ENCODE data around the gene HSD17B13. TPM values are rescaled to one million over a fixed set of nuclear protein-coding genes. Genes with fewer than 3 reads are reported as not detected.
A peak's percentile ranks its signal among the peaks of the same experiment; 100 is the strongest.
"Not testable (repeated sequence)": the region's sequence is repeated elsewhere in the genome, so short reads cannot be mapped to it uniquely, and the experiment has no call there.

The HSD17B13 gene
- total and polyA plus RNA-seq, 4 donors, result 0.05 to 1.1 (median 0.35) TPM

- H3K9me3 ChIP-seq (ENCODE audit: control insufficient read depth, low read length), result no peaks in the 10 kb centered on the region
- H3K27ac ChIP-seq (ENCODE audit: low read depth in 1 of 2, low read length in 2 of 2), result no peak overlapping the region
- H3K4me3 ChIP-seq (ENCODE audit: low read length in 2 of 2), result no peak overlapping the region
- H3K36me3 ChIP-seq (ENCODE audit: control insufficient read depth in 1 of 2, insufficient read depth in 2 of 2, low read length in 1 of 2), result no peaks in the 10 kb centered on the region
- no peaks in the 10 kb centered on the region for H3K4me1 ChIP-seq (ENCODE audit: control insufficient read depth in 1 of 2, insufficient read depth in 2 of 2, low read length in 2 of 2)
- WGBS, 2 donors, result 52 to 58% methylated on average over 4 of the region's 4 CpGs
- intact Hi-C loops (cut with DNase I), result no loop called here
- DNase-seq, result no peak
- no peaks in the 10 kb centered on the region for H3K27me3 ChIP-seq (ENCODE audit: control insufficient read depth in 1 of 2, insufficient read depth in 2 of 2, low read length in 1 of 2)
- ATAC-seq (ENCODE audit: low FRiP score), result no peak
These were observed 11.9 kb downstream of the HSD17B13 start for GRCh38 chr4:87310691-87311335.

- DNase-seq (no peak), ATAC-seq (ENCODE audit: low FRiP score) (peak; percentile 79)
- no peaks in the 10 kb centered on the region for H3K27me3 ChIP-seq (ENCODE audit: control insufficient read depth in 1 of 2, insufficient read depth in 2 of 2, low read length in 1 of 2)
- no peak overlapping the region for H3K4me3 ChIP-seq (ENCODE audit: low read length in 2 of 2)
- intact Hi-C loops (cut with DNase I), result no loop called here
- H3K9me3 ChIP-seq (ENCODE audit: control insufficient read depth, low read length), result no peaks in the 10 kb centered on the region
- H3K4me1 ChIP-seq (ENCODE audit: control insufficient read depth in 1 of 2, insufficient read depth in 2 of 2, low read length in 2 of 2), result no peaks in the 10 kb centered on the region
- H3K36me3 ChIP-seq (ENCODE audit: control insufficient read depth in 1 of 2, insufficient read depth in 2 of 2, low read length in 1 of 2), result no peaks in the 10 kb centered on the region
- H3K27ac ChIP-seq (ENCODE audit: low read depth in 1 of 2, low read length in 2 of 2), result peak overlapping the region in 1 of 2 donors; percentile 59
- 49 to 73% methylated on average over 2 of the region's 2 CpGs for WGBS, 2 donors
These were observed 13.1 kb downstream of the HSD17B13 start for GRCh38 chr4:87309625-87310024.

- DNase-seq (no peak), ATAC-seq (ENCODE audit: low FRiP score) (no peak)
- Histone ChIP-seq H3K36me3 (ENCODE audit: control insufficient read depth in 1 of 2, insufficient read depth in 2 of 2, low read length in 1 of 2) (no peaks in the 10 kb centered on the region), H3K27ac (ENCODE audit: low read depth in 1 of 2, low read length in 2 of 2) (no peak overlapping the region), H3K4me1 (ENCODE audit: control insufficient read depth in 1 of 2, insufficient read depth in 2 of 2, low read length in 2 of 2) (no peaks in the 10 kb centered on the region), H3K4me3 (ENCODE audit: low read length in 2 of 2) (no peak overlapping the region), H3K27me3 (ENCODE audit: control insufficient read depth in 1 of 2, insufficient read depth in 2 of 2, low read length in 1 of 2) (no peaks in the 10 kb centered on the region), H3K9me3 (ENCODE audit: control insufficient read depth, low read length) (no peaks in the 10 kb centered on the region)
- intact Hi-C loops (cut with DNase I), result no loop called here
- 94 to 97% methylated on average over 1 of the region's 1 CpG for WGBS, 2 donors
These were observed 16.6 kb downstream of the HSD17B13 start for GRCh38 chr4:87306056-87306455.

- 56 to 74% methylated on average over 7 of the region's 7 CpGs for WGBS, 2 donors
- DNase-seq, result no peak
- Histone ChIP-seq H3K4me1 (ENCODE audit: control insufficient read depth in 1 of 2, insufficient read depth in 2 of 2, low read length in 2 of 2) (no peaks in the 10 kb centered on the region), H3K27ac (ENCODE audit: low read depth in 1 of 2, low read length in 2 of 2) (no peak overlapping the region), H3K36me3 (ENCODE audit: control insufficient read depth in 1 of 2, insufficient read depth in 2 of 2, low read length in 1 of 2) (no peaks in the 10 kb centered on the region), H3K27me3 (ENCODE audit: control insufficient read depth in 1 of 2, insufficient read depth in 2 of 2, low read length in 1 of 2) (no peaks in the 10 kb centered on the region), H3K4me3 (ENCODE audit: low read length in 2 of 2) (no peak overlapping the region), H3K9me3 (ENCODE audit: control insufficient read depth, low read length) (no peaks in the 10 kb centered on the region)
- intact Hi-C loops (cut with DNase I), result no loop called here
- no peak for ATAC-seq (ENCODE audit: low FRiP score)
These were observed 17.1 kb downstream of the HSD17B13 start for GRCh38 chr4:87305562-87305961.

- intact Hi-C loops (cut with DNase I), result no loop called here
- H3K4me1 ChIP-seq (ENCODE audit: control insufficient read depth in 1 of 2, insufficient read depth in 2 of 2, low read length in 2 of 2), result no peaks in the 10 kb centered on the region
- H3K36me3 ChIP-seq (ENCODE audit: control insufficient read depth in 1 of 2, insufficient read depth in 2 of 2, low read length in 1 of 2), result no peaks in the 10 kb centered on the region
- DNase-seq (no peak), ATAC-seq (ENCODE audit: low FRiP score) (no peak)
- H3K27ac ChIP-seq (ENCODE audit: low read depth in 1 of 2, low read length in 2 of 2), result no peak overlapping the region
- peak overlapping the region in 1 of 2 donors; percentile 26 for H3K4me3 ChIP-seq (ENCODE audit: low read length in 2 of 2)
- no peaks in the 10 kb centered on the region for H3K9me3 ChIP-seq (ENCODE audit: control insufficient read depth, low read length)
- no peaks in the 10 kb centered on the region for H3K27me3 ChIP-seq (ENCODE audit: control insufficient read depth in 1 of 2, insufficient read depth in 2 of 2, low read length in 1 of 2)
- WGBS, 2 donors, result 41 to 49% methylated on average over 10 of the region's 10 CpGs
These were observed 17.8 kb downstream of the HSD17B13 start for GRCh38 chr4:87304745-87305432.

- ATAC-seq (ENCODE audit: low FRiP score) (no peak), DNase-seq (no peak)
- Histone ChIP-seq H3K27me3 (ENCODE audit: control insufficient read depth in 1 of 2, insufficient read depth in 2 of 2, low read length in 1 of 2) (no peaks in the 10 kb centered on the region), H3K4me1 (ENCODE audit: control insufficient read depth in 1 of 2, insufficient read depth in 2 of 2, low read length in 2 of 2) (no peaks in the 10 kb centered on the region), H3K9me3 (ENCODE audit: control insufficient read depth, low read length) (no peaks in the 10 kb centered on the region), H3K4me3 (ENCODE audit: low read length in 2 of 2) (no peak overlapping the region), H3K27ac (ENCODE audit: low read depth in 1 of 2, low read length in 2 of 2) (no peak overlapping the region), H3K36me3 (ENCODE audit: control insufficient read depth in 1 of 2, insufficient read depth in 2 of 2, low read length in 1 of 2) (no peaks in the 10 kb centered on the region)
- intact Hi-C loops (cut with DNase I), result no loop called here
- 75 to 77% methylated on average over 4 of the region's 4 CpGs for WGBS, 2 donors
These were observed 22.8 kb downstream of the HSD17B13 start for GRCh38 chr4:87299898-87300297.

GRCh38 chr4:87298362-87298761, 24.3 kb downstream of the HSD17B13 start:
- H3K4me1 ChIP-seq (ENCODE audit: control insufficient read depth in 1 of 2, insufficient read depth in 2 of 2, low read length in 2 of 2), result no peaks in the 10 kb centered on the region
- H3K27me3 ChIP-seq (ENCODE audit: control insufficient read depth in 1 of 2, insufficient read depth in 2 of 2, low read length in 1 of 2), result no peaks in the 10 kb centered on the region
- WGBS, 2 donors, result 62 to 63% methylated on average over 2 of the region's 2 CpGs
- H3K9me3 ChIP-seq (ENCODE audit: control insufficient read depth, low read length), result no peaks in the 10 kb centered on the region
- DNase-seq (no peak), ATAC-seq (ENCODE audit: low FRiP score) (no peak)
- intact Hi-C loops (cut with DNase I), result no loop called here
- no peak overlapping the region for H3K4me3 ChIP-seq (ENCODE audit: low read length in 2 of 2)
- no peaks in the 10 kb centered on the region for H3K36me3 ChIP-seq (ENCODE audit: control insufficient read depth in 1 of 2, insufficient read depth in 2 of 2, low read length in 1 of 2)
- H3K27ac ChIP-seq (ENCODE audit: low read depth in 1 of 2, low read length in 2 of 2), result no peak overlapping the region

GRCh38 chr4:87294911-87295310, 27.8 kb downstream of the HSD17B13 start:
- H3K27me3 ChIP-seq (ENCODE audit: control insufficient read depth in 1 of 2, insufficient read depth in 2 of 2, low read length in 1 of 2); H3K4me3 ChIP-seq (ENCODE audit: low read length in 2 of 2); intact Hi-C loops (cut with DNase I); H3K36me3 ChIP-seq (ENCODE audit: control insufficient read depth in 1 of 2, insufficient read depth in 2 of 2, low read length in 1 of 2); DNase-seq; H3K9me3 ChIP-seq (ENCODE audit: control insufficient read depth, low read length); H3K4me1 ChIP-seq (ENCODE audit: control insufficient read depth in 1 of 2, insufficient read depth in 2 of 2, low read length in 2 of 2); H3K27ac ChIP-seq (ENCODE audit: low read depth in 1 of 2, low read length in 2 of 2); ATAC-seq (ENCODE audit: low FRiP score): not testable (repeated sequence)
- WGBS, 2 donors, result 83 to 95% methylated on average over 11 of the region's 11 CpGs

GRCh38 chr4:87293889-87294288, 28.8 kb downstream of the HSD17B13 start:
- DNase-seq; H3K9me3 ChIP-seq (ENCODE audit: control insufficient read depth, low read length); H3K27me3 ChIP-seq (ENCODE audit: control insufficient read depth in 1 of 2, insufficient read depth in 2 of 2, low read length in 1 of 2); intact Hi-C loops (cut with DNase I); H3K36me3 ChIP-seq (ENCODE audit: control insufficient read depth in 1 of 2, insufficient read depth in 2 of 2, low read length in 1 of 2); H3K4me3 ChIP-seq (ENCODE audit: low read length in 2 of 2); ATAC-seq (ENCODE audit: low FRiP score); H3K4me1 ChIP-seq (ENCODE audit: control insufficient read depth in 1 of 2, insufficient read depth in 2 of 2, low read length in 2 of 2); H3K27ac ChIP-seq (ENCODE audit: low read depth in 1 of 2, low read length in 2 of 2): not testable (repeated sequence)
- WGBS, 2 donors, result 79 to 93% methylated on average over 7 of the region's 7 CpGs
